ENCODE results near the gene EXOC1. TPM values are rescaled to one million over a fixed set of nuclear protein-coding genes. Genes with fewer than 3 reads are reported as not detected.

The EXOC1 gene
- total and polyA plus RNA-seq, 9 of the 15 experiments (the other 6 are each of a cell fraction or from before 2014, with no cell fraction given): 16.0 to 45.5 (median 26.2) TPM

DNA sequence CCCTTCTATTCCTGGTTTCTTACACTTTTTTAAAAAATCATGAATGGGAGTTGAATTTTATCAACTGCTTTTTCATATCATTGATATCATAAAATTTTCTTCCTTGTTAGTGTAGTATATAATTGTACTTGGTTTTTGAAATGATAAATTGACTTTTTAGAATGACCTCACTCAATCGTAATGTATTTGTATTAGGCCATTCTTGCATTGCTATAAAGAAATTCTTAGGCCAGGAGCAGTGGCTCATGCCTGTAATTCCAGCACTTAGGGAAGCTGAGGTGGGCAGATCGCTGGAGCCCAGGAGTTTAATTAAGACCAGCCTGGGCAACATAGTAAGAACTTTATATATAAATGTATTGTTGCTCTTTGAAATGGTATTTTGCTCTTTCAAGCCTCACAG, 6.3 kb downstream of the EXOC1 start:
- Histone ChIP-seq H3K27me3 (ENCODE audit: control insufficient read depth in 2 of 2, insufficient read depth in 2 of 2, low read length in 2 of 2) (no peaks in the 10 kb centered on the region), H3K27ac (ENCODE audit: extremely low read depth, low read depth, low read length) (no peak overlapping the region), H3K36me3 (ENCODE audit: control insufficient read depth, insufficient read depth, low read length) (peaks cover 36% of the 10 kb centered on the region), H3K9me1 (ENCODE audit: control insufficient read depth, insufficient read depth, low read length) (no peaks in the 10 kb centered on the region), H2AFZ (ENCODE audit: low read depth, low read length) (no peak overlapping the region), H3K9ac (ENCODE audit: insufficient read depth in 1 of 2, low read depth in 2 of 2, low read length in 2 of 2) (no peak overlapping the region), H3K79me2 (ENCODE audit: control insufficient read depth, insufficient read depth, low read length) (peaks cover 17% of the 10 kb centered on the region), H3K4me3 (no peak overlapping the region), H3K4me2 (ENCODE audit: insufficient read depth, low read length) (no peak overlapping the region), H3K9me3 (replicated peaks; ENCODE audit: control insufficient read depth, insufficient read depth, low read depth, low read length) (no peaks in the 10 kb centered on the region), H3K4me1 (replicated peaks in 1 of 2; ENCODE audit: control insufficient read depth in 2 of 2, insufficient read depth in 2 of 2, low read length in 2 of 2) (peaks cover 0 to 7% of the 10 kb centered on the region in 2 experiments; a peak in 2 of 5 replicates), H4K20me1 (replicated peaks; ENCODE audit: control insufficient read depth, insufficient read depth, low read length) (no peaks in the 10 kb centered on the region)
- TF ChIP-seq PYGO2 (tag; IDR thresholded peaks at IDR 0.05): no peak
- no peak for TF ChIP-seq ZNF561 (CRISPR knock-in tag; conservative IDR thresholded peaks at IDR 0.05)
- no peak for TF ChIP-seq DLX4 (CRISPR knock-in tag; IDR thresholded peaks at IDR 0.05)
- no peak for TF ChIP-seq RFX1 (IDR thresholded peaks at IDR 0.05)
- TF ChIP-seq, protein P1, sequence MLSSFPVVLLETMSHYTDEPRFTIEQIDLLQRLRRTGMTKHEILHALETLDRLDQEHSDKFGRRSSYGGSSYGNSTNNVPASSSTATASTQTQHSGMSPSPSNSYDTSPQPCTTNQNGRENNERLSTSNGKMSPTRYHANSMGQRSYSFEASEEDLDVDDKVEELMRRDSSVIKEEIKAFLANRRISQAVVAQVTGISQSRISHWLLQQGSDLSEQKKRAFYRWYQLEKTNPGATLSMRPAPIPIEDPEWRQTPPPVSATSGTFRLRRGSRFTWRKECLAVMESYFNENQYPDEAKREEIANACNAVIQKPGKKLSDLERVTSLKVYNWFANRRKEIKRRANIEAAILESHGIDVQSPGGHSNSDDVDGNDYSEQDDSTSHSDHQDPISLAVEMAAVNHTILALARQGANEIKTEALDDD (IDR thresholded peaks at IDR 0.05): no peak
- CTCF ChIA-PET (ENCODE audit: low intra/inter-chr PET ratio): no interaction called here
- intact Hi-C loops (cut with micrococcal nuclease) (loop anchor here (10.0 kb wide), 2 partner anchors 425 to 515 kb away; partner anchors contain the start of gene SRD5A3), in situ Hi-C loops (cut with MboI) (loop anchor here (10.0 kb wide), 1 partner anchor 505 kb away; no protein-coding TSS in a partner anchor)
- ATAC-seq (no peak), DNase-seq (ENCODE audit: extremely low read depth in 1 of 4, low spot score in 3 of 4) (no peak), FAIRE-seq (no peak)
- POLR2A ChIA-PET: no interaction called here
- no TSS peak for BruUV-seq (replicated peaks)
- WGBS (ENCODE audit: insufficient coverage, low coverage, missing lambda C conversion rate): 76% methylated on average over 2 of the region's 2 CpGs

All from K562 (cell line).